Measurements from ENCODE around the gene INSIG2.

GRCh38 chr2:118150294-118150693, 62.0 kb downstream of the INSIG2 start:
- TF ChIP-seq POLR2A (IDR thresholded peaks at IDR 0.05) (no peak), CTCF (IDR thresholded peaks at IDR 0.05) (no peak)

All from adrenal gland (tissue), 5 donors.